GM08714 (cell line): Measurements from ENCODE around the gene BCL10.

Experiments used
- H3K4me3 ChIP-seq: fragments of 200-500 bp; sonication (Bioruptor generic); 2 replicates; pipeline ENCODE4 v1.5.1; 2014; ENCODE audit warnings: mild to moderate bottlenecking, low read length, inconsistent platforms
- ZNF274 ChIP-seq: IDR thresholded peaks from 2 replicates; pipeline ENCODE4 v1.6.1; 2012; ENCODE audit warnings: mild to moderate bottlenecking, low read depth, low read length

Gene BCL10

DNA sequence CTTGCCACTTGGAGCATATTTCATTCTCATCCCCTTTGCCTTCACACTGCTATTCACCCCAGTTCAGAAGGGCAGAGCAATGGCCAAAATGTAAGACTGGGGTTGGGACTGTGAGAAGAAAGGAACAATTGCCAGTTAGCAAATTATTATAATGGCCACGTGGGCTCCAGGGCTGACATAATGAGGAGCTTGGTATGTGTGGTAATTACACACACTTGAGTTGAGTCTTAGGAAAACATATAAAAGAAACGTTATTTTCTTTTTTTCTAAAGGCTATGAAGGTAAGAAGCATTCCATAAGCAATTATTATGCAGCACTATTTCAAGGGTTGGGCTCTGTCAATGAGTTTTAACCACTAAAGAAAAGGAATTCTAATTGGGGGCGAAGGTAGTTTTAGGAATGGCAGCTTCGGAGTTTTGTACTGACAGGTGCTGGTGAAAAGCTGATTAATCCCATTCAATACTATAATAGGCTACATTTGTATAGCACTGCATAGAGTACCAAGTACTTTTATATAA is 32.5 kb upstream of the BCL10 start:
- no peak for TF ChIP-seq ZNF274
- H3K4me3 ChIP-seq, result no peak overlapping the region

DNA sequence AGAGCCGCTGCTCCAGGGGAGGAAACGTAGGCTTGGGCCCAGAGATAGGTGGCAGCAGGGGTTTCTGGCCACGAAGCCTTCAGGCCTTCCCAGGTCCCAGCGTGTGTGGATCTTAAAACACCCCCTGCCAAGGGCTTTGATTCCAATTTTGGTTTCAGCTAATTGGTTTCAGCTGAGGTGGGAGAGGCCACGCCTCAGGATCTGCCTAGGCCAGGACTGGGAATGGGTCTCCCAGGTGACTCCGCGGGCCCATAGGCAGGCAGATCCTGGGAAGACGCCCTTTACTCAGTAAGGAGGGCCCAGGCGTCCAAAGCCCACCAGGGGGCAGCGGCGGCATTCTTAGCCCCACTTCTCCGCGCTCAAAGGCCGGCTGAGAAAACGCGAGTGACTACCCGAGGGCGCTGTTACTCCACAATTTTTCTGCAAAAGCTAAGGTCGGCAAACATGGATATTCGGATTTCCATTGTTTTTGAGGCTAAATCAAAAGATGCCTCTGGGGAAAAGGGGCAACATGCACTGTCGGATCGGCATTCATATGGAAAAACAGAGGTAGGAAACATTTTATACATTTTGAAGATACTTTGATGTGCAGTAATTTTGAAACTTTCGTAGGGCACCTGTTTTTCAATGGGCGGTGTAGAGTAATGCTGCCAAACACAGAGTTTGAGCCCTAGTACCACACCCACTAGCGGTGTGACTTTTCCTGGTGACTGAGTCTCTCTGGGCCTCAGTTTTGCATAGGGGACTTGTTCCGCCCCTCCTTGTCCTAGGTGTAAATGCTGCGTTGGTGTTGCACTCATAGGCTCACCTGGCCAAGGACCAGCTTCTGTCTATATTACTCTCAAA is 31.8 kb upstream of the BCL10 start:
- TF ChIP-seq ZNF274, result no peak
- H3K4me3 ChIP-seq, result no peak overlapping the region

DNA sequence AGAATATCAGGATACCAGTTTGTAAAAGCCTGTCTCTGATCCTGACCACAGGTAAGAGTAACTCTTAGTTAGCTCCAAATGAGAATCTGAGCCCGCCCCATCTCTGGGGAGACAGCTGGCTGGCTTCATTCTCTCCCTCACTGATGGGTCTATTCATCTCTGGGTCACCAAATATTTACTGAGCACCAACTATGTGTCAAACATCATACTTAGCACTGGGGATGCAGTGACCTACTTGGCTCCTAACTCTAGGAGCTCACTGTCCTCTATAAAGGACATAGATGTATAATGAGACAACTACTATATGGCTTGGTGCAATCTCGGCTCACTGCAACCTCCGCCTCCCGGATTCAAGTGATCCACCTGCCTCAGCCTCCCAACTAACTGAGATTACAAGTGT is 29.8 kb upstream of the BCL10 start:
- TF ChIP-seq ZNF274, result no peak
- no peak overlapping the region for H3K4me3 ChIP-seq

DNA sequence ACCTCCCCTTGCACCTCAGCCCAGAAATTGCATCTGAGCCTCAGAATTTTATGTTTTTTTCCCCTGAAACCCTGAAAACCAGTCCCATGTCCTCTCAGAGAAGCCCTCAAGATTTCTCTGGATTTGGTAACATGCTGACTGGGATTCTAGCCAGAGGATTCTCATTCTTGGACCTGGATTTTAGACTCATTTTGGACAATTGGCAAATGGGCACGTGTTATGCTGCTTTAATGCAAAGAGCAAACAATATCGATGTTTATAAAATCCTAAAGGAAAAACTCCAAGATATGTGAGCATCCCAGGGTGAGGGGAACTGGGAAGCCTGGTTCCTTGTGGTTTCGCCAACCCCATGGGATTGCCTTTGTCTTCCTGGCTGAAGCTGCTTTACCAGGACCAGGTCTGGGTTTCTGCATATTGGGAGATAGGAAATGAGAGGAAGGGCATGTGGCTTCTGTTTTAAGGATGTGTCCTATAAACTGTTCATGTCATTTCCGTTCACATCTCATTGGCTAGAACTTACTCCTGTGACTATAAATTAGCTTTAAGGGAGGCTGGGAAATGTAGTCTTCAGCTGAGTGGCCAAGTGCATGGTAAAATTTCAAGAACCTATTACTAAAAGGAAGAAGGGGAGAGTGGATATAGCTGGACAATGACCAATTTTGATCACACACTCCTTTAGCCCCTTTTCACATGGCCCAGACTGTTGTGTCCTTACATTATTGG is 27.2 kb upstream of the BCL10 start:
- H3K4me3 ChIP-seq, result no peak overlapping the region
- TF ChIP-seq ZNF274, result no peak

DNA sequence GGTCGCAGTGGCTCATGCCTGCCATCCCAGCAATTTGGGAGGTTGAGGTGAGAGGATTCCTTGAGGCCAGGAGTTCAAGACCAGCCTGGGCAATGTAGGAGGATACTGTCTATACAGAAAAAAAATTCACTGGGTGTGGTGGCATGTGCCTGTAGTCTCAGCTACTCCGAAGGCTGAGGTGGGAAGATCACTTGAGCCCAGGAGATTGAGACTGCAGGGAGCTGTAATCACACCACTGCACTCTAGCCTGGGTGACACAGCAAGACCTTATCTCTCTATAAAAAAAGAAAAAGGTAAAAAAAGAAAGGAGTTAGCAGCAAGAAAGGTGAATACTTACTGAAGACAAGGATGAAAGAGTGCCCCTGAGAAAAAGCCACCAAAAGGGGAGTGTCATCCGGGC is 23.7 kb upstream of the BCL10 start:
- TF ChIP-seq ZNF274, result no peak

DNA sequence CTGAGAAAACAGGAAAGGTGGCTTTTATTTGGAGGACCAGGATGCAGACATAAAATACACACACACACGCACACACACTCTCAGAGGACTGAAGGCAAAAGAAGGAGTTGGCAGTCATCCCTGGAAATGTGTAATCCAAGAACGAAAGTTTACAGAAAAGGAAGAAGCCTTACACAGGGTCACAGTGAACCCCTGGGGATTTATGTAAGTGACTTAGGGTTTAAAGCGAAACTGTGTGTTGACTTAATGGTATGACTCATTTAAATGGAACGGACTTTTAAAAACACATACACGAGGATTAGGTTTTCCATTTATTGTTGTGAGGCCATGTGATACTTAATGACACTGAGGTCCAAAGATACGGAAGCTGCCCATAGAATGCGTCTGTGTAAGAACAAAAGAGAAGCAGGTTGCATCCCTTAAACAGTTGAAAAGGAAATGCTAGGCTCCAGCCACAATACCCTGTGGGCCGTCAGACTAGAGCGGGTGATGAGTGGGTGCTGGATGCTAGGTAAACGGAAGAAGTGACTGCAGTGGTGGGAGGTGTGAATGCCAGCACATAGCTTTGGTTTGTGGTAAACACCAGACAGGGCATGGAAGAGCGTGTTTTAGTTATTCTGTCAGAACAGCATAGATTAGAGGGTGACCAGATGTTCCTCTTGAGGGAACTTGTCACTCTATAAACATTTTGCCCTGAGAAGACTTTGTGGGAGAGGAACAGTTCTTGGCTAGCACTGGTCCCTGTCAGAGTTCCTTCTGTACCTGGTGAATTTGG is 21.6 kb upstream of the BCL10 start:
- TF ChIP-seq ZNF274, result no peak
- no peak overlapping the region; the same call in 1 of the 2 replicates for H3K4me3 ChIP-seq

More for the DNA sequence above, 23.7 kb upstream of the BCL10 start:
- H3K4me3 ChIP-seq, result no peak overlapping the region

DNA sequence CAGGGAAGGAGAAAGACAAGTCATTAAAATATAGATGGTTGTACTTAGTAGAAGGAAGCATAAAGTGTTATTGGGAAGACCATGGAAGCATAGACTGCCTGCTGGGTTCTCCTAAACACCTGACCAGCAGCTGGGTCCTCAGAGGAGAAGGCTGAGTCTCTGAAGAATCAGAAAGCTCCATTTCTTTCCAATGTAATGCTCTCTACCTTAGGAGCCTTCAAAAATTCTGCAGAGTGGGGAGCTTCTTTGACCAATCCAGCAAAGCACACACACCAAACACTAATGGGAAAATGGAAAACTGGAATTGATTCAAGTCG is 21.1 kb upstream of the BCL10 start:
- TF ChIP-seq ZNF274, result no peak
- no peak overlapping the region for H3K4me3 ChIP-seq

DNA sequence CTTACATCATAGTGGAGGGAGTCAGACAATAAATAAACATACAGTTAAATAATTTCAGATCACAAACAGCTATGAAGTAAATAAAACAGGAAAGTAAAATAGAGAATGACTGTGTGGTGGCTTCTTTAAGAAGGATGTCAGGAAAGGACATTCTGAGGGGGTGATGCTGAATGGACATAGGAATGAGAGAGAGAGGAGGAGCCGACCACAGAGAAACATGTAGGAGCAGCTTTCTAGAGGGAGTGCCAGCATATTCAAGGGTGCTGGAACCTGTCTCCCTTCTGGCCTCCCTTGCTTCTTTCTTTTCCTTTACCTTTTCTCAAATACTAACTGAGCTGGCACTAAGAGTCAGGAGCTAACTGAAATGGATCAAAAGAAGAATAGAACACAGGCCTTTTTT is 20.5 kb upstream of the BCL10 start:
- TF ChIP-seq ZNF274, result no peak

DNA sequence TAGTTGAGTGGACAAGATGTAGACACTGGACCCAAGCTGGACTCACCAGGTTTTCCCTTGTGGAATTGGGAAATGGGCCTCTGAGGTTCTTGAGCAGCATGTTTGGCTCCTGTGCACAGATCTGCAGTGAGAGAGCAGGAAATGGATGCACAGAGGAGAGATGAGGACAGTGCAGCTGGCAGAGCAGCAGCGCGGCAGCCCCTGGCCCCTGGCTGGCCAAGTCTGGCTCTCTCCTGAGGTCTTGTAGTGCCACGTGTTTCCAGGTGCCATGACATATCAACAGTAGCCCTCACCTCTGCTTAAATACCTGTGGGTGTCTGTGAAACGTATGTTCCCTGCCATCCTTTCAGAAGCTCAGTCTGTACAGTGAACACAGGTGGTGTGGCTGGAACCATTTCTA is 19.2 kb upstream of the BCL10 start:
- no peak overlapping the region for H3K4me3 ChIP-seq
- no peak for TF ChIP-seq ZNF274

More for the DNA sequence above, 20.5 kb upstream of the BCL10 start:
- no peak overlapping the region for H3K4me3 ChIP-seq

DNA sequence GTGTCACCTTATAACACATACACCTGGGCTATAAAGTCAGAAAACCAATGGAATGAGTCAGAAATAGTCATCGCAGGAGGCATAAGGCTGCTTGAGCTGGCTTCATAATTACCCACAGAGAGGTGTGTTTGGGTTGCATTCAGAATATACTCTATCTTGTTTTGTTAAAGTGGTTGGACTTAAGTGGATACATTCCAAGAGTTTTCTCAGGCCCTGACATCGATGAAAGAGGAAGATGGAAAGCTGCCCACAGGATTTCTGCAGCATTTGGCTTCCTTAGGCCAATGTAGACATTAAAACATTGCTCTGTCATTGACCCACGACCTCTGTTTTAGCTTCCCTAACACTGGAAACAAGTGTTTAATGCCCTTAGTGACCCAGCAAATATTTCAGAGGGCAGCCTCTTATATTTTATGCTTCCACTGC is 18.6 kb upstream of the BCL10 start:
- H3K4me3 ChIP-seq, result no peak overlapping the region
- TF ChIP-seq ZNF274, result no peak

DNA sequence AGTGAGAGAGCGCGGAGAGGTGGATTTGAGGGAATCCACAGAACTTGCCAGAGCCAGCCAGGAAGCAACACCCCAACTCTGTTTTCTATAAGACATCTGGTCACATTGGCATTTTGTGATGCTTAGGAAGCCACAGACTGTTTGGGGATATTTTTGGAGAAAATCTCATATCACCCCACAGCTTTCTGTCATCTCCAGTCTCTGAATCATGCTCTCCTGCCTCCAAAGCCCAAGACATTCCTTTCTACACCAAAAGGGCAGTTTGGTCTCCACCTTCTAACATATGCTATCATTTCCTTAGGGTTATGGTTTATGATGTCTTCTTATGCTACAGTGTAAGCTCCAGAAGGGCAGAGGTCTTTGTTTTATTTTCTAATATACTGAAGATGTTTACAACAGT is 14.4 kb upstream of the BCL10 start:
- no peak for TF ChIP-seq ZNF274
- H3K4me3 ChIP-seq, result no peak overlapping the region

DNA sequence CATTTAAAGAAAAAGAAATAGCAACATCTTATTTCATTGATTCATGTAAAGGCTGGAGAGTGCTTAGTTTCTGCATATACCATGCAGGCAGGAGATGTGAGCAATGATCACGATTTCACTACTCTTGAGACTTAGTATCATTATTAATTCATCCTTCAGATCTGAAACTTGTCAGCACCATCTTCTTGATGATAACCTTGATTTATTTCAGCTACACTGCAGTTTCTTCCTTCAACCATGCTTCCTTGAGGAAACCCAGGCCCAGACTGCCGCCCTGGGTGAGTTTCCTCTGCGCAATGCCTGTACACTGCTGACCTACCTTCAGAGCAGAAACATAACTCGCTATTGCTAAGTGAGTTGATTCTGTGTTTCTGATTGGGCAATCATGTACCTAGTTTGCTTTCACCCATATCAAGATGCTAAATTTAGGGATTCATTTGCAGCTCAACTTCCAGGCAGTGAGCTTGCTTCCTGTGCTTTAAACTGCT is 13.5 kb upstream of the BCL10 start:
- no peak for TF ChIP-seq ZNF274
- H3K4me3 ChIP-seq, result no peak overlapping the region

DNA sequence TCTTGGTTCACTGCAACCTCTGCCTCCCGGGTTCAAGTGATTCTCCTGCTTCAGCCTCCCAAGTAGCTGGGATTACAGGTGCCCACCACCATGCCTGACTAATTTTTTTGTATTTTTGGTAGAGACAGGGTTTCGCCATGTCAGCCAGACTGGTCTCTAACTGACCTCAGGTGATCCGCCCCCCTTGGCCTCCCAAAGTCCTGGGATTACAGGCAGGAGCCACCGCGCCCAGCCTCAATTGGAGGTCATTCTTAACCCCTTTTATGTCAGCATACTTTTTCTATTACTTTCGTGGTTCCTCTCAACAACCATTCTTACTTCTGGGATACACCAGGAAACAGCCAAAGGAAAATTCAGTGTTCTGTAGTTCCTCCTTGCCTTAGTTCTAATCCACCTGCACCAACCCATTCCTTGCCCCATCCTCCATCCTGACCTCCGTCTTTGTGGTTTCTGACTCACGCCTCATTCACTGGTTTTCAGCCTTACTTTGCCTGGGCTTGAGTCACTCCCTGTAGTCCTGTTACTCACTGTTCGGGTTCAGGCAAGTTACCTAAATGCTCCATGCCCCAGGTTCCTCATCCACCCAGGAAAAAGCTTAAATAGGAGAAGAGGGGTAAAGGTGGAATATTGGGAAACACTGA is 12.9 kb upstream of the BCL10 start:
- TF ChIP-seq ZNF274, result no peak
- H3K4me3 ChIP-seq, result no peak overlapping the region

DNA sequence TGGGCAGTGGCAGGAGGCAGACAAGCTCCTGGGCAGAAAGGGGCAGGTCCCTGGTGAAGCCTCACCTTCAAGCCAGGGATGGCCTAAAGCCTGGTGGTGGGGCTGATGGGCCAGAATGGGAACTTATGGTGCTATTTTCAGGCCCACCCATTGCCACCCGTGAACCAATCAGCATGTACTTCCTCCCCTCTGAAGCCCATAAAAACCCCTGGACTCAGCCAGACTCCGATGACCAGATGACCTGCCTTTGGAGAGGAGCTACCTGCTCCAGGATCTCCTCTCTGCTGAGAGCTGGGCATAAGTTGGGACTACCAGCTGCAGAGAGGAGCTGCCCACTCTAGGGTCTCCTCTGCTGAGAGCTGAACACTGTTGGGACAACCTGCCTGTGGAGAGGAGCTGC is 7.8 kb upstream of the BCL10 start:
- no peak overlapping the region for H3K4me3 ChIP-seq
- TF ChIP-seq ZNF274, result no peak
